Right cardiac atrium (tissue), 5 donors: ENCODE measurements around the gene OR2V2. TPM values are rescaled to one million over a fixed set of nuclear protein-coding genes. Genes with fewer than 3 reads are reported as not detected.
"Not testable (repeated sequence)": the region's sequence is repeated elsewhere in the genome, so short reads cannot be mapped to it uniquely, and the experiment has no call there.

Experiments used
- ATAC-seq, 2 donors: fragments of 200-7000 bp; cut with Tn5 transposase; one replicate each; pipeline versions ENCODE4 v1.8.0 to v1.9.1; 2020; ENCODE audit warnings: moderate library complexity in 2 of 2, mild to moderate bottlenecking in 1 of 2
- DNase-seq, 3 donors: peaks; one replicate each; pipeline ENCODE4 v3.0.0-alpha.2; 2020
- H3K27ac ChIP-seq: one replicate; pipeline ENCODE4 v1.5.1; 2013; ENCODE audit warnings: mild to moderate bottlenecking, low read length, control low read depth, moderate library complexity
- H3K27me3 ChIP-seq: one replicate; pipeline ENCODE4 v1.6.1; 2013; ENCODE audit not compliant: control insufficient read depth, insufficient read depth
- H3K4me1 ChIP-seq: one replicate; pipeline ENCODE4 v1.6.1; 2013; ENCODE audit warnings: low read length; ENCODE audit not compliant: control insufficient read depth, insufficient read depth
- H3K4me3 ChIP-seq: one replicate; pipeline ENCODE4 v1.5.1; 2013; ENCODE audit warnings: low read length, control low read depth
- H3K9me3 ChIP-seq: one replicate; pipeline ENCODE4 v1.6.1; 2013; ENCODE audit warnings: low read length; ENCODE audit not compliant: control insufficient read depth
- WGBS: extraction: QIAGEN DNeasy Blood & Tissue Kit; methylation state at CpG from one replicate; pipeline ENCODE4 v1.1.7; 2013; 5-methylcytosine and 5-hydroxymethylcytosine counted together
- intact Hi-C, 4 donors: fragments of 100-400 bp; cut with DNase I; formaldehyde crosslinking; loops; one replicate each; pipeline versions ENCODE4 v1.11.0 to v1.14.0; 2022 to 2023
- polyA plus RNA-seq: library from polyadenylated mRNA; stranded (reverse); fragments of 200-250 nt; gene quantifications from one replicate; pipeline ENCODE4 v1.2.3, GENCODE V29; 2013
- total RNA-seq, 4 donors: library from RNA; stranded (reverse); fragmentation: NEBNext Ultra II Directional; extraction: Animal tissue kit (Norgen Biotek cat#: 25700); gene quantifications; one replicate each; pipeline ENCODE4 v1.2.1, GENCODE V29; 2021
- donor health status: healthy with polysubstance abuse.
- donor health status: DM: no; HTN: yes; CAD: no.
- donor health status: DM: no; HTN: no; CAD: no.
- donor health status: DM: no; HTN: yes; CAD: no; lungs with severe emphysema.
- donor health status: DM: yes; HTN: yes; CAD: no.

OR2V2 gene
- total and polyA plus RNA-seq, 5 donors = not detected

GRCh38 chr5:181173420-181174342, 26.3 kb downstream of the OR2V2 start:
- intact Hi-C loops = loop anchor here in 1 of 4 donors (10.0 kb wide), 1 partner anchor 309 kb away; the partner anchor contains the start of gene ZFP62
- H3K27ac ChIP-seq = no peak overlapping the region
- peaks cover 2% of the 10 kb centered on the region for H3K27me3 ChIP-seq
- peaks cover 2% of the 10 kb centered on the region for H3K4me1 ChIP-seq
- H3K9me3 ChIP-seq = no peaks in the 10 kb centered on the region
- 5% methylated on average over 50 of the region's 50 CpGs for WGBS
- no peak overlapping the region for H3K4me3 ChIP-seq
- DNase-seq = peak in 1 of 3 donors; percentile 31
- ATAC-seq = no peak

DNA sequence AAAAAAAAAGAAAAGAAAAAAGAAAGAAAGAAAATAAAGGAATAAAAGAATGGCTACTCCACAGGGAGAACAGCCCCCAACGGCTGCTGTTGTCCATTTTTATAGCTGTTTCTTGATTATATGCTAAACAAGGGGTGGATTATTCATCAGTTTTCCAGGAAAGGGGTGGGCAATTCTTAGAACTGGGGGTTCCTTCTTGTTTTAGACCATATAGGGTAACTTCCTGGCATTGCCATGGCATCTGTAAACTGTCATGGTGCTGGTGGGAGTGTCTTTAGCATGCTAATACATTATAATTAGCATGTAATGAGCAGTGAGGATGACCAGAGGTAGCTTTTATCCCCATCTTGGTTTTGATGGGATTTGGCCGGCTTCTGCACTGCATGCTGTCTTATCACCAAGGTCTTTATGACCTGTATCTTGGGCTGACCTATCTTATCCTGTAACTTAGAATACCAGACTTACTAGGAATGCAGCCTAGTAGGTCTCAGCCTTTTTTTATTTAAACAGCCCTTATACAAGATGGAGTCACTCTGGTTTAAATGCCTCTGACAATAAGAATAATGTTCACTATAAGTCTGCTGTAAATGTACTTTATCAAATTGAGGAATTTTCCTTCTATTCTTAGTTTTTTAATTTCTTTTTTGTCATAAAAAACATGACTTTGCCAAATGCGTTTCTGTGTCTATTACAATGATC, 29.0 kb downstream of the OR2V2 start:
- 54% methylated on average over 3 of the region's 3 CpGs for WGBS
- Histone ChIP-seq H3K27me3 (peaks cover 2% of the 10 kb centered on the region), H3K27ac (no peak overlapping the region), H3K4me1 (peaks cover 2% of the 10 kb centered on the region), H3K4me3 (no peak overlapping the region), H3K9me3 (no peaks in the 10 kb centered on the region)
- intact Hi-C loops = loop anchor here in 1 of 4 donors (10.0 kb wide), 1 partner anchor 312 kb away; the partner anchor contains the start of gene ZFP62
- ATAC-seq (no peak), DNase-seq (no peak)

GRCh38 chr5:181177559-181177958, 30.2 kb downstream of the OR2V2 start:
- H3K9me3 ChIP-seq, H3K27me3 ChIP-seq, DNase-seq, H3K4me3 ChIP-seq, H3K27ac ChIP-seq, ATAC-seq, H3K4me1 ChIP-seq: not testable (repeated sequence)
- 72% methylated on average over 14 of the region's 14 CpGs for WGBS
- intact Hi-C loops = loop anchor here in 1 of 4 donors (10.0 kb wide), 1 partner anchor 313 kb away; the partner anchor contains the start of gene ZFP62

DNA sequence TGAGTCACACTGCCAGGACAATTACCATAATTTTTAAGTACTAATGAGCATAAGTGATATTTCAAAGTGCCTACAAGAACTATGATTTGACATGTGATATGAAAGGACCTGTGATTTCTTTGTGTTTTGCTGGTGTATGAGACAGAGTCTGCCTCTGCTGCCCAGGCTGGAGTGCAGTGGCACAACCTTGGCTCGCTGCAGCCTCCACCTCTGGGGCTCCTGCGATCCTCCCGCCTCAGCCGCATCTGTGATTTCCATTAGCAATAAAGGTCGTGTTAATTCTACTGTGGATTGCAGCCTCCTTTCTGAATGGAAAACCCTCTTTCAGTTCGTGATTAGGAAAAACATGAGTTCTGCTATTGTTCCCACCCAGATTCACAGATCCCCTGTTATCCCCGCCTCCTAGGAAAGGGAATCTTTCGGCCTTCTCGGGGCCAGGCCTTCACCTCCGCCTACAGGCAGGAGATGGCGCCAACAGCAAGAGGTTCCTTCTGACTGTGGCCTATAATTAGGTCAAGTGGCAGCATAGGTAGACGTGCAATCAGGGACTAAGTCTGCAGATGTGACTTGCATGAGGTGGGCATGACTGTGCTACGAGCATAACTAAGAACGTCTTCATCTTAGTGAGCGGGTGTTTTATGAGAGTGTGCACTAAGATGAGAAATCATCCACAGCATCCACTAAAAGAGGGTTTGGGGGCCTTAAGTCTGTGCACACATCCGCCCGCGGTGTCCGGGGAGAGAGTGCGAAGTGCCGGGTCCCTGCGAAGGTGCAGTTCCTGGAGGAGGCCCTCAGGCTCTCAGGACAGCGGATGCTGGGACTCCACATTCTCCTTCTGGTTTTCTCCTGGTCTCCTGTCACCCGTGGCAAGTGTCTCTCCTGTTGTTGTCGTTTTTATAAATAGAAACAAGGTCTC, 34.5 kb downstream of the OR2V2 start:
- ATAC-seq (peak; percentile 69 to 77), DNase-seq (peak; percentile 63 to 86 (median 83))
- no peaks in the 10 kb centered on the region for H3K27me3 ChIP-seq
- H3K4me3 ChIP-seq = no peak overlapping the region
- no peak overlapping the region for H3K27ac ChIP-seq
- 37% methylated on average over 25 of the region's 25 CpGs for WGBS
- H3K9me3 ChIP-seq = no peaks in the 10 kb centered on the region
- H3K4me1 ChIP-seq = no peaks in the 10 kb centered on the region
- intact Hi-C loops = loop anchor here in 2 of 4 donors (10.0 kb wide), 1 partner anchor 63 kb away; the partner anchor contains the start of gene RACK1 (in 2 of the 2)

- DNase-seq (no peak), ATAC-seq (no peak)
- H3K4me3 ChIP-seq = no peak overlapping the region
- H3K27me3 ChIP-seq = no peaks in the 10 kb centered on the region
- H3K9me3 ChIP-seq = no peaks in the 10 kb centered on the region
- intact Hi-C loops = loop anchor here in 2 of 4 donors (10.0 kb wide), 1 partner anchor 62 kb away; the partner anchor contains the start of gene RACK1 (in 2 of the 2)
- WGBS = 61% methylated on average over 12 of the region's 12 CpGs
- no peaks in the 10 kb centered on the region for H3K4me1 ChIP-seq
- no peak overlapping the region for H3K27ac ChIP-seq
These were observed 35.3 kb downstream of the OR2V2 start for GRCh38 chr5:181182651-181183050.

DNA sequence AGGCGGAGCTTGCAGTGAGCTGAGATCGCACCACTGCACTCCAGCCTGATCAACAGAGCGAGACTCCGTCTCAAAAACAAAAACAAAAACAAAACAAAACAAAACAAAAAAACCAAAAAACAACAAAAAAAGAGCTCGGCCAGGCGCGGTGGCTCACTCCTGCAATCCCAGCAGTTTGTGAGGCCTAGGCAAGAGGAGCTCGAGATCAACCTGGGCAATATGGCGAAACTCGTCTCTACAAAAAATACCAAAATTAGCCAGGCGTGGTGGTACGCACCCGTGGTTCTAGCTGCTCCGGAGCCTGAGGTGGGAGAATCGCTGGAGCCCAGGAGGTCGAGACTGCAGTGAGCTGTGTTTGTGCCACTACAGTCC, 37.4 kb downstream of the OR2V2 start:
- ATAC-seq (no peak), DNase-seq (no peak)
- Histone ChIP-seq H3K4me1 (no peaks in the 10 kb centered on the region), H3K4me3 (peak overlapping the region; percentile 33), H3K27me3 (no peaks in the 10 kb centered on the region), H3K27ac (no peak overlapping the region), H3K9me3 (no peaks in the 10 kb centered on the region)
- intact Hi-C loops = loop anchor here in 3 of 4 donors (5.0 to 10.0 kb wide), 2 partner anchors 37 to 60 kb away; partner anchors contain the start of genes RACK1 (in 2 of the 3) and TRIM41 (in 2 of the 3)
- WGBS = 83% methylated on average over 16 of the region's 16 CpGs

- Histone ChIP-seq H3K9me3 (no peaks in the 10 kb centered on the region), H3K27me3 (no peaks in the 10 kb centered on the region), H3K27ac (no peak overlapping the region), H3K4me1 (no peaks in the 10 kb centered on the region), H3K4me3 (no peak overlapping the region)
- no peak for DNase-seq
- 94% methylated on average over 13 of the region's 13 CpGs for WGBS
- intact Hi-C loops = loop anchor here in 3 of 4 donors (5.0 to 10.0 kb wide), 2 partner anchors 37 to 59 kb away; partner anchors contain the start of genes RACK1 (in 2 of the 3) and TRIM41 (in 2 of the 3)
- ATAC-seq = no peak
These were observed 38.2 kb downstream of the OR2V2 start for GRCh38 chr5:181185560-181185959.

- Histone ChIP-seq H3K4me1 (no peaks in the 10 kb centered on the region), H3K4me3 (no peak overlapping the region), H3K27me3 (no peaks in the 10 kb centered on the region), H3K27ac (no peak overlapping the region), H3K9me3 (no peaks in the 10 kb centered on the region)
- ATAC-seq (no peak), DNase-seq (no peak)
- WGBS = 85% methylated on average over 6 of the region's 6 CpGs
- intact Hi-C loops = loop anchor here in 3 of 4 donors (5.0 to 10.0 kb wide), 2 partner anchors 36 to 59 kb away; partner anchors contain the start of genes RACK1 (in 2 of the 3) and TRIM41 (in 2 of the 3)
These were observed 38.6 kb downstream of the OR2V2 start for GRCh38 chr5:181186022-181186421.

- no peak overlapping the region for H3K4me3 ChIP-seq
- ATAC-seq (no peak), DNase-seq (no peak)
- no peaks in the 10 kb centered on the region for H3K27me3 ChIP-seq
- H3K27ac ChIP-seq = no peak overlapping the region
- no peaks in the 10 kb centered on the region for H3K9me3 ChIP-seq
- intact Hi-C loops = loop anchor here in 3 of 4 donors (5.0 to 10.0 kb wide), 2 partner anchors 35 to 58 kb away; partner anchors contain the start of genes RACK1 (in 2 of the 3) and TRIM41 (in 2 of the 3)
- WGBS = 56% methylated on average over 8 of the region's 8 CpGs
- no peaks in the 10 kb centered on the region for H3K4me1 ChIP-seq
These were observed 39.7 kb downstream of the OR2V2 start for GRCh38 chr5:181186986-181187499.
